ENCODE results near the gene MYO1D.

The MYO1D gene

GRCh38 chr17:32831627-32832243, 45.2 kb downstream of the MYO1D start:
- TF ChIP-seq BACH2 (CRISPR knock-in tag; IDR thresholded peaks at IDR 0.05; ENCODE audit: borderline replicate concordance) (no peak), ZFP30 (CRISPR knock-in tag; IDR thresholded peaks at IDR 0.05) (no peak), PPARA (CRISPR knock-in tag; IDR thresholded peaks at IDR 0.05; ENCODE audit: borderline replicate concordance) (no peak), POU6F1 (CRISPR knock-in tag; IDR thresholded peaks at IDR 0.05; ENCODE audit: borderline replicate concordance, low read depth) (no peak), ZNF8 (CRISPR knock-in tag; IDR thresholded peaks at IDR 0.05) (no peak), PATZ1 (CRISPR knock-in tag; IDR thresholded peaks at IDR 0.05; ENCODE audit: borderline replicate concordance) (no peak), OSR1 (CRISPR knock-in tag; IDR thresholded peaks at IDR 0.05) (no peak), SNAI2 (CRISPR knock-in tag; IDR thresholded peaks at IDR 0.05) (no peak), TSHZ2 (CRISPR knock-in tag; IDR thresholded peaks at IDR 0.05) (no peak), TOX (CRISPR knock-in tag; IDR thresholded peaks at IDR 0.05; ENCODE audit: borderline replicate concordance) (no peak), CREB5 (CRISPR knock-in tag; IDR thresholded peaks at IDR 0.05; ENCODE audit: low read depth) (no peak), ESRRG (CRISPR knock-in tag; IDR thresholded peaks at IDR 0.05) (no peak), ZNF70 (CRISPR knock-in tag; IDR thresholded peaks at IDR 0.05) (no peak), CSRNP3 (CRISPR knock-in tag; IDR thresholded peaks at IDR 0.05) (no peak), ARNTL (CRISPR knock-in tag; IDR thresholded peaks at IDR 0.05; ENCODE audit: borderline replicate concordance, low read depth) (no peak), CSDC2 (CRISPR knock-in tag; IDR thresholded peaks at IDR 0.05) (no peak), RARB (CRISPR knock-in tag; IDR thresholded peaks at IDR 0.05) (no peak), ISL1 (CRISPR knock-in tag; IDR thresholded peaks at IDR 0.05) (no peak)
- no peak for ATAC-seq

GRCh38 chr17:32831223-32831622, 45.7 kb downstream of the MYO1D start:
- no peak for ATAC-seq
- TF ChIP-seq SNAI2 (CRISPR knock-in tag; IDR thresholded peaks at IDR 0.05) (no peak), POU6F1 (CRISPR knock-in tag; IDR thresholded peaks at IDR 0.05; ENCODE audit: borderline replicate concordance, low read depth) (no peak), TCF4 (CRISPR knock-in tag; IDR thresholded peaks at IDR 0.05; ENCODE audit: borderline replicate concordance) (no peak), PPARA (CRISPR knock-in tag; IDR thresholded peaks at IDR 0.05; ENCODE audit: borderline replicate concordance) (no peak), OSR1 (CRISPR knock-in tag; IDR thresholded peaks at IDR 0.05) (no peak), GLIS3 (CRISPR knock-in tag; IDR thresholded peaks at IDR 0.05) (no peak), PATZ1 (CRISPR knock-in tag; IDR thresholded peaks at IDR 0.05; ENCODE audit: borderline replicate concordance) (no peak), RARB (CRISPR knock-in tag; IDR thresholded peaks at IDR 0.05) (no peak)
